Endothelial cell of umbilical vein (primary cell): ENCODE data around the gene TMEM217.

Source experiments
- CTCF ChIP-seq, 2 donors: IDR thresholded peaks; 1 replicate in 1 of 2; 2 replicates in 1 of 2; pipeline ENCODE4 v1.5.1; 2011; ENCODE audit warnings: low read length in 2 of 2, mild to moderate bottlenecking in 2 of 2, moderate library complexity in 2 of 2, control low read depth in 1 of 2, inconsistent platforms in 1 of 2, low read depth in 1 of 2; ENCODE audit not compliant: insufficient read depth in 1 of 2; ENCODE audit errors: extremely low read depth in 1 of 2
- EZH2 ChIP-seq: IDR thresholded peaks from 2 replicates; pipeline ENCODE4 v1.6.1; 2012; ENCODE audit warnings: borderline replicate concordance, low read depth, mild to moderate bottlenecking, moderate library complexity, low read length, inconsistent platforms; ENCODE audit not compliant: severe bottlenecking
- FOS ChIP-seq: IDR thresholded peaks from 2 replicates; pipeline ENCODE4 v1.6.1; 2011; ENCODE audit warnings: mild to moderate bottlenecking, low read length, moderate library complexity, borderline replicate concordance; ENCODE audit not compliant: insufficient read depth
- GATA2 ChIP-seq: IDR thresholded peaks from 2 replicates; pipeline ENCODE4 v1.7.0; 2011; ENCODE audit warnings: low read depth, mild to moderate bottlenecking, moderate library complexity, mixed read lengths, low read length; ENCODE audit not compliant: insufficient read length, insufficient read depth
- JUN ChIP-seq: IDR thresholded peaks from 2 replicates; pipeline ENCODE4 v1.6.1; 2011; ENCODE audit warnings: borderline replicate concordance, low read depth; ENCODE audit not compliant: insufficient read length, insufficient read depth
- MAX ChIP-seq: IDR thresholded peaks from 2 replicates; pipeline ENCODE4 v1.6.1; 2011; ENCODE audit not compliant: insufficient read depth, insufficient read length
- MYC ChIP-seq: IDR thresholded peaks from one replicate; pipeline ENCODE4 v1.6.1; 2011; ENCODE audit warnings: mild to moderate bottlenecking, low read depth, low read length
- POLR2A ChIP-seq: IDR thresholded peaks from 2 replicates; pipeline ENCODE4 v1.6.1; 2012; ENCODE audit warnings: low read depth, mild to moderate bottlenecking, control low read depth, low read length
- POLR2AphosphoS5 ChIP-seq: IDR thresholded peaks from 2 replicates; pipeline ENCODE4 v1.6.1; 2012; ENCODE audit warnings: low read depth, mild to moderate bottlenecking, control low read depth, low read length, moderate library complexity; ENCODE audit not compliant: insufficient read depth

GRCh38 chr6:37205997-37206340 is 52.0 kb downstream of the TMEM217 start:
- TF ChIP-seq POLR2A (no peak), POLR2AphosphoS5 (no peak), CTCF (IDR thresholded peaks at IDR 0.05; ENCODE audit: extremely low read depth in 1 of 2, insufficient read depth in 1 of 2, low read depth in 1 of 2, low read length in 2 of 2) (no peak), EZH2 (no peak), FOS (no peak), JUN (no peak), MAX (no peak), MYC (no peak), GATA2 (no peak)
